ENCODE results near the gene ZNF430.

DNA sequence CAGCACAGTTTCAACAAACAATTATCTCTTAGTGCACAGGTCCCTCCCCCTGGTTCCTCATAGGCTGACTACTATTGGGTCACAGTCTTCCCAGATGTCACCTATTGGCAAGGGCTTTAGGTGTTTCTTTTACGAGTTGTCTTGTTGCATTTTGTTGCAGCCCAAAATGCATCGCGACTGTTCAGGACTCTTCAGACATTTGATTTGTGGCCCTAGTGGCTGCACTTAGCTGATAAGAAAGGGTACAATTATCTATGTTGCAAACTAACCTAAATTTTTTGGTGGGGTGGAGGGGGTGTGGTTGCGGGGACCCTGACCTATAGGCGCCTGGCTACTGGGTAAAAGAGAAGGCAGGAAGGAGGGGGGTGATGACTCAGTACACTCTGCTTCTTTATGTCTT lies 32.4 kb downstream of the ZNF430 start:
- TF ChIP-seq EZH2 (IDR thresholded peaks at IDR 0.05; ENCODE audit: insufficient read depth, poor library complexity, severe bottlenecking) = no peak
- no peak for TF ChIP-seq EZH2phosphoT487 (IDR thresholded peaks at IDR 0.05; ENCODE audit: insufficient read depth, low read depth)

Data from GM23248 (cell line).